ENCODE results near the gene PARK7.
"Not testable (repeated sequence)": the region's sequence is repeated elsewhere in the genome, so short reads cannot be mapped to it uniquely, and the experiment has no call there.

PARK7 gene

DNA sequence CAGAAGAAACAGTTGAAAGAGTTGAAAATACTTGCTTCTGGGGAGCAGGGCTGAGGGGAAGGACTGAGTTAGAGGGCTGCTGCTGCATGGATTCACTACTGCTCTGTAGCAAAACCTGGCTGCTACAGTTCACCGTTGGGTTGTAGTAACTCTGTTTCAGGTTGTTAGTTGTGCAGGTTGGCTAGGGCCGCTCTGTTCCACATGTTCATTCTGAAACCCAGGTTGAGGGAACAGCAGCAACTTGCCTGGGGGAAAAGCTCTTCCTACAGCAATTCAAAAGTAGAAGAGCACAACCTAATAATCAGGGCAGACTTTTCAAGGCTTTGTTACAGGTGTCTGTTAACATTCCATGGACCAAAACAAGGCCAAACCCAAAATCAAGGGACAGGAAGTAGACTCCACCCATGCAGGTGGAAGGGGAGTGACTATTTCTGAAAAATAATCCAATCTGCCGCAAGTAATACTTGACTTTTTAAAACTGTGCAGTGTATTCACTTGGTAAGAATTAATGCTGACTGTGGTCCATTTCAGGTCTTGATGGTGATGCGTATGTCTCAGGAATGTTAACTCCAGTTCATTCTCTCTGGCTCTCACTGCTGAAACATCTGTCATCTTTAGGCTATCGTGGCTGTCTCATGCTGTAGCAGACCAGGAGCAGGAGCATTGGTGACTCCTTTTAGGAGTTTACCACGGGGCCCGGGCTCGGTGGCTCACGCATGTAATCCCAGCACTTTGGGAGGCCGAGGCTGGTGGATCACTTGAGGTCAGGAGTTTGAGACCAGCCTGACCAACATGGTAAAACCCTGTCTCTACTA is 5.1 kb upstream of the PARK7 start:
- no peak overlapping the region for H3K4me3 ChIP-seq (ENCODE audit: low read depth, low read length)
- DNase-seq (ENCODE audit: low read depth, low spot score): peak; percentile 31
- no peak for TF ChIP-seq CTCF (IDR thresholded peaks at IDR 0.05; ENCODE audit: low read depth, low read length)
- in situ Hi-C loops (cut with HindIII; ENCODE audit: low sequenced_read_pairs): no loop called here

- in situ Hi-C loops (cut with HindIII; ENCODE audit: low sequenced_read_pairs): no loop called here
Observed at GRCh38 chr1:7960165-7960564, 1.3 kb upstream of the PARK7 start.

GRCh38 chr1:7960867-7961215 is 670 bp upstream of the PARK7 start:
- peak overlapping the region; percentile 85 for H3K4me3 ChIP-seq (ENCODE audit: low read depth, low read length)
- no peak for DNase-seq (ENCODE audit: low read depth, low spot score)
- TF ChIP-seq CTCF (IDR thresholded peaks at IDR 0.05; ENCODE audit: low read depth, low read length): no peak
- in situ Hi-C loops (cut with HindIII; ENCODE audit: low sequenced_read_pairs): no loop called here

More at GRCh38 chr1:7960165-7960564, 1.3 kb upstream of the PARK7 start:
- DNase-seq (ENCODE audit: low read depth, low spot score): no peak
- no peak for TF ChIP-seq CTCF (IDR thresholded peaks at IDR 0.05; ENCODE audit: low read depth, low read length)
- no peak overlapping the region for H3K4me3 ChIP-seq (ENCODE audit: low read depth, low read length)

DNA sequence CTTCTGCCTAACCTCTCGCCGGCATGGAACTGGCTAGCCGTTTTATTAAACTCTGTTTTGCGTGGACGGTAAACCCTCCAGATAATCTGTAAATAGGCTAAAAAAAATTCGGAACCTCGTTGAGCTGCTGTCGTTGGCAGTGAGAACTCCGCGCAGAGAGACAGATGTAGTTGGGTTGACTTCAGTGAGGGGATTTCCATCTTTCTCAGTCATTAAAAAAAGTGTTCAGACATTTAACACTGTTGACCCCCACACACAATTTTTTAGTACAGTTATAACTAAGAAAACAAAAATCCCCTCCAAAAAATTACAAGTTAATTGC is 464 bp downstream of the PARK7 start:
- in situ Hi-C loops (cut with HindIII; ENCODE audit: low sequenced_read_pairs): no loop called here
- no peak for DNase-seq (ENCODE audit: low read depth, low spot score)
- peak overlapping the region; percentile 85 for H3K4me3 ChIP-seq (ENCODE audit: low read depth, low read length)
- TF ChIP-seq CTCF (IDR thresholded peaks at IDR 0.05; ENCODE audit: low read depth, low read length): no peak

DNA sequence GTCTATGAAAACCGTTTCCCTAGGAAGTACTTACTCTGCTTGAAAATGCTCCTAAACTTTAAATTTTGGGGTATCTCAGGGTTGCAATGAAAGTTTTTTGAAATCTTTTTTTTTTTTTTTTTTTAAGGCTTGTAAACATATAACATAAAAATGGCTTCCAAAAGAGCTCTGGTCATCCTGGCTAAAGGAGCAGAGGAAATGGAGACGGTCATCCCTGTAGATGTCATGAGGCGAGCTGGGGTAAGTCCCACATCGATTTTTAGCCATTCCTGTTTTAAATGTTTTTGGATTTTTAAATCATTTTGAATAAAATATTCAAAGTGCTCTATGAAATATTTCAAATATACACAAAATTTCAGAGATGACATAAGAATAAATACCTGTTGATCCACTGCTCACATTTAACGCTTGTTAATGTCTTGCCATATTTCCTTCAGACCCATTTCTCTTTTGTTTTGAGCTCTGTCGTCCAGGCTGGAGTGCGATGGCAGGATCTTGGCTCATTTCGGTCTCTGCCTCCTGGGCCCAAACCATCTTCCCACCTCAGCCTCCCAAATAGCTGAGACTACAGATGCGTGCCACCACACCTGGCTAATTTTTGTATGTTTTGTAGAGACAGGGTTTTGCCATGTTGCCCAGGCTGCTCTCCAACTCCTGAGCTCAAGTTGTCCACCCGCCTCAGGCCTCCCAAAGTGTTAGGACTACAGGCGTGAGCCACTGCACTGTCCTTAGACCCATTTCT is 1.3 kb downstream of the PARK7 start:
- DNase-seq (ENCODE audit: low read depth, low spot score): no peak
- in situ Hi-C loops (cut with HindIII; ENCODE audit: low sequenced_read_pairs): no loop called here
- peak overlapping the region; percentile 85 for H3K4me3 ChIP-seq (ENCODE audit: low read depth, low read length)
- no peak for TF ChIP-seq CTCF (IDR thresholded peaks at IDR 0.05; ENCODE audit: low read depth, low read length)

DNA sequence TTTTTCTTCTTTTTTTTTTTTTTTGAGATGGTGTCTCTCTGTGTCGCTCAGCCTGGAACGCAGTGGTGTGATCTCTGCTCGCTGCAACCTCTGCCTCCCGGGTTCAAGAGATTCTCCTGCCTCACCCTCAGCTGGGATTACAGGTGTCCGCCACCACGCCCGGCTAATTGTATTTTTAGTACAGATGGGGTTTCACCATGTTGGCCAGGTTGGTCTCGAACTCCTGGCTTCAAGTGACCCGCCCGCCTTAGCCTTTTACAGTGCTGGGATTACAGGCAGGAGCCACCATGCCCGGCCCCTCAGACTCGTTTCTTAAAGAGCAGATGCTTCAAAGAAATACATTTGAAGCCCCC is 1.8 kb downstream of the PARK7 start:
- DNase-seq (ENCODE audit: low read depth, low spot score); in situ Hi-C loops (cut with HindIII; ENCODE audit: low sequenced_read_pairs); H3K4me3 ChIP-seq (ENCODE audit: low read depth, low read length): not testable (repeated sequence)

DNA sequence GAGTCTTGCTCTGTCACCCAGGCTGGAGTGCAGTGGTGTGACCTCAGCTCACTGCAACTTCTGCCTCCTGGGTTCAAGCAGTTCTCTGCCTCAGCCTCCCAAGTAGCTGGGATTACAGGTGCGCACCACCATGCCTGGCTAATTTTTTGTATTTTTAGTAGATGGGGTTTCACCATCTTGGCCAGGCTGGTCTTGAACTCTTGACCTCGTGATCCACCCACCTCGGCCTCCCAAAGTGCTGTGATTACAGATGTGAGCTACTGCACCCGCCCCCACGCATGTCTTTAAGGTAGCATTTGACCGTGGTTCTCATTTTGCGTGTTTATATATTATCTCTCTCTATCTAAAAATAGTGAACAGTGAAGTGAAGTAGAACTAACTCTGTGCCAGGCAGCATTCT is 2.3 kb downstream of the PARK7 start:
- in situ Hi-C loops (cut with HindIII; ENCODE audit: low sequenced_read_pairs); H3K4me3 ChIP-seq (ENCODE audit: low read depth, low read length); DNase-seq (ENCODE audit: low read depth, low spot score): not testable (repeated sequence)
